Measurements from ENCODE around the gene TBX2.

DNA sequence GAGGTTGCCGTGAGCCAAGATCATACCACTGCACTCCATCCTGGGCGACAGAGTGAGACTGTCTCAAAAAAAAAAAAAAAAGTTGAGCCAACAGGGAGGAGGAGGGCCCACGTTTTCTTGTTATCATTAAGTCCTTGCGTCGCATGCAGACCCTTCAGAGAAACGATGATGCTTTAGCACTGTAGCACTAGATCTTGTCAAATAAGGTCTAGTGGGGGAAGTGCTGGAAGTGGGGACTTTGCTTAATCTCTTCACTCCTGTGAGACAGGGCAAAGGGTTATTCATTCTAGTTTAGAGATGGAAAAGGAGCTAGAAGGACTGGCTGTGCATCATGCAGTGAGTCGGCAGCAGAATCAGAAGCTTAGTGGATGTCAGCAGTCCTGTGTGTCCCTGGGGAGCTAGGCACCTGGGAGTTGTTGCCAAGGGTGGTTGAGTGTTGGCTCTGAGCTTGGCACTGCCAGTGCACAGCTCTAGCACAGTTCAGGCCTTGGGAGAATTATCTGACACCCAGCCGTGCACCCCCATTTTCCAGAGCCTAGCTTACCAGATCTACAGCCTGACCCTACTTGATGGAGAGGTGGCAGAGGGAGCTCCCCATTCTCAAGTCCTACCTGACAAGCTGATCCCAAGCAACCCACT lies 33.4 kb upstream of the TBX2 start:
- TF ChIP-seq FOXK2 (conservative IDR thresholded peaks at IDR 0.05 in 1 of 2, IDR thresholded peaks at IDR 0.05 in 1 of 2; ENCODE audit: low read depth in 2 of 2) = no peak
- TF ChIP-seq, protein P1, sequence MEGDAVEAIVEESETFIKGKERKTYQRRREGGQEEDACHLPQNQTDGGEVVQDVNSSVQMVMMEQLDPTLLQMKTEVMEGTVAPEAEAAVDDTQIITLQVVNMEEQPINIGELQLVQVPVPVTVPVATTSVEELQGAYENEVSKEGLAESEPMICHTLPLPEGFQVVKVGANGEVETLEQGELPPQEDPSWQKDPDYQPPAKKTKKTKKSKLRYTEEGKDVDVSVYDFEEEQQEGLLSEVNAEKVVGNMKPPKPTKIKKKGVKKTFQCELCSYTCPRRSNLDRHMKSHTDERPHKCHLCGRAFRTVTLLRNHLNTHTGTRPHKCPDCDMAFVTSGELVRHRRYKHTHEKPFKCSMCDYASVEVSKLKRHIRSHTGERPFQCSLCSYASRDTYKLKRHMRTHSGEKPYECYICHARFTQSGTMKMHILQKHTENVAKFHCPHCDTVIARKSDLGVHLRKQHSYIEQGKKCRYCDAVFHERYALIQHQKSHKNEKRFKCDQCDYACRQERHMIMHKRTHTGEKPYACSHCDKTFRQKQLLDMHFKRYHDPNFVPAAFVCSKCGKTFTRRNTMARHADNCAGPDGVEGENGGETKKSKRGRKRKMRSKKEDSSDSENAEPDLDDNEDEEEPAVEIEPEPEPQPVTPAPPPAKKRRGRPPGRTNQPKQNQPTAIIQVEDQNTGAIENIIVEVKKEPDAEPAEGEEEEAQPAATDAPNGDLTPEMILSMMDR (IDR thresholded peaks at IDR 0.05 in 2 of 3, conservative IDR thresholded peaks at IDR 0.05 in 1 of 3; ENCODE audit: insufficient read depth in 2 of 3, low read depth in 1 of 3, low read length in 3 of 3) = no peak
- TF ChIP-seq, protein P2, sequence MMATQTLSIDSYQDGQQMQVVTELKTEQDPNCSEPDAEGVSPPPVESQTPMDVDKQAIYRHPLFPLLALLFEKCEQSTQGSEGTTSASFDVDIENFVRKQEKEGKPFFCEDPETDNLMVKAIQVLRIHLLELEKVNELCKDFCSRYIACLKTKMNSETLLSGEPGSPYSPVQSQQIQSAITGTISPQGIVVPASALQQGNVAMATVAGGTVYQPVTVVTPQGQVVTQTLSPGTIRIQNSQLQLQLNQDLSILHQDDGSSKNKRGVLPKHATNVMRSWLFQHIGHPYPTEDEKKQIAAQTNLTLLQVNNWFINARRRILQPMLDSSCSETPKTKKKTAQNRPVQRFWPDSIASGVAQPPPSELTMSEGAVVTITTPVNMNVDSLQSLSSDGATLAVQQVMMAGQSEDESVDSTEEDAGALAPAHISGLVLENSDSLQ (IDR thresholded peaks at IDR 0.05) = no peak
- no peak for TF ChIP-seq ZNF644 (tag; IDR thresholded peaks at IDR 0.05; ENCODE audit: low read depth)
- TF ChIP-seq SREBF2 (CRISPR knock-in tag; IDR thresholded peaks at IDR 0.05) = no peak
- TF ChIP-seq CTBP1 (IDR thresholded peaks at IDR 0.05; ENCODE audit: borderline replicate concordance) = no peak
- TF ChIP-seq ZNF24 (IDR thresholded peaks at IDR 0.05) = no peak
- TF ChIP-seq, protein P3, sequence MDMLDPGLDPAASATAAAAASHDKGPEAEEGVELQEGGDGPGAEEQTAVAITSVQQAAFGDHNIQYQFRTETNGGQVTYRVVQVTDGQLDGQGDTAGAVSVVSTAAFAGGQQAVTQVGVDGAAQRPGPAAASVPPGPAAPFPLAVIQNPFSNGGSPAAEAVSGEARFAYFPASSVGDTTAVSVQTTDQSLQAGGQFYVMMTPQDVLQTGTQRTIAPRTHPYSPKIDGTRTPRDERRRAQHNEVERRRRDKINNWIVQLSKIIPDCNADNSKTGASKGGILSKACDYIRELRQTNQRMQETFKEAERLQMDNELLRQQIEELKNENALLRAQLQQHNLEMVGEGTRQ (CRISPR knock-in tag; IDR thresholded peaks at IDR 0.05) = no peak
- TF ChIP-seq TCF7L2 (IDR thresholded peaks at IDR 0.05; ENCODE audit: low read depth, low read length) = no peak
- no peak for TF ChIP-seq TARDBP (IDR thresholded peaks at IDR 0.05)
- TF ChIP-seq POLR2AphosphoS5 (IDR thresholded peaks at IDR 0.05; ENCODE audit: control insufficient read depth, insufficient read depth, low read depth, low read length) = no peak
- TF ChIP-seq, protein P4, sequence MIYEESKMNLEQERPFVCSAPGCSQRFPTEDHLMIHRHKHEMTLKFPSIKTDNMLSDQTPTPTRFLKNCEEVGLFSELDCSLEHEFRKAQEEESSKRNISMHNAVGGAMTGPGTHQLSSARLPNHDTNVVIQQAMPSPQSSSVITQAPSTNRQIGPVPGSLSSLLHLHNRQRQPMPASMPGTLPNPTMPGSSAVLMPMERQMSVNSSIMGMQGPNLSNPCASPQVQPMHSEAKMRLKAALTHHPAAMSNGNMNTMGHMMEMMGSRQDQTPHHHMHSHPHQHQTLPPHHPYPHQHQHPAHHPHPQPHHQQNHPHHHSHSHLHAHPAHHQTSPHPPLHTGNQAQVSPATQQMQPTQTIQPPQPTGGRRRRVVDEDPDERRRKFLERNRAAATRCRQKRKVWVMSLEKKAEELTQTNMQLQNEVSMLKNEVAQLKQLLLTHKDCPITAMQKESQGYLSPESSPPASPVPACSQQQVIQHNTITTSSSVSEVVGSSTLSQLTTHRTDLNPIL (CRISPR knock-in tag; IDR thresholded peaks at IDR 0.05) = no peak
